ENCODE results near the gene PTGFRN. TPM values are rescaled to one million over a fixed set of nuclear protein-coding genes. Genes with fewer than 3 reads are reported as not detected.

Gene PTGFRN
- total RNA-seq, 5 donors from 2014 or later (not counting 1 experiment from before 2014, with no cell fraction given) = 0.53 to 0.79 (median 0.63) TPM

GRCh38 chr1:116986421-116987255 is 76.9 kb downstream of the PTGFRN start:
- peaks cover 42 to 55% (median 43%) of the 10 kb centered on the region in 3 donors for H3K4me1 Mint-ChIP-seq
- peak in 24 of 35 experiments; percentile 3 to 57 (median 26) for DNase-seq
- Histone ChIP-seq H3K27ac (ENCODE audit: low read length) (peak overlapping the region; percentile 81), H3K4me3 (ENCODE audit: control insufficient read depth in 1 of 2, extremely low read depth in 1 of 2, low read length in 1 of 2) (peak overlapping the region; percentile 43 to 64), H3K9me3 (no peaks in the 10 kb centered on the region), H3K36me3 (ENCODE audit: control insufficient read depth in 2 of 2, extremely low read depth in 1 of 2, insufficient read depth in 1 of 2, low read length in 1 of 2) (no peaks in the 10 kb centered on the region), H3K27me3 (replicated peaks in 1 of 2; ENCODE audit: control insufficient read depth in 2 of 2, extremely low read depth in 1 of 2, insufficient read depth in 2 of 2, low read length in 1 of 2) (peaks cover 0 to 3% of the 10 kb centered on the region in 2 experiments), H3K4me1 (ENCODE audit: control insufficient read depth in 1 of 2, extremely low read depth in 1 of 2, insufficient read depth in 2 of 2, low read length in 2 of 2) (peaks cover 37 to 65% of the 10 kb centered on the region in 2 experiments)
- no peaks in the 10 kb centered on the region for H3K9me3 Mint-ChIP-seq
- peak; percentile 60 to 65 (median 64) for ATAC-seq (replicated peaks in 1 of 4)
- no peaks in the 10 kb centered on the region for H3K27me3 Mint-ChIP-seq
- H3K4me3 Mint-ChIP-seq = peak overlapping the region; percentile 82 to 88 (median 84)
- ChIA-PET POLR2A (interaction anchor here (0.6 to 1.5 kb wide), 4 partner anchors 23 to 130 kb away, joined by 3 to 7 read pairs (median 4); partner anchors contain the start of gene TTF2 (in 1 of the 2)), CTCF (interaction anchor here in 1 of 2 donors (0.6 to 1.2 kb wide), 3 partner anchors 70 to 671 kb away, joined by 3 to 5 read pairs (median 3); partner anchors contain the start of gene TTF2)
- H3K27ac Mint-ChIP-seq = peak overlapping the region; percentile 98
- no peaks in the 10 kb centered on the region for H3K36me3 Mint-ChIP-seq
- 0% methylated on average over 3 of the region's 29 CpGs for WGBS (ENCODE audit: insufficient coverage)

DNA sequence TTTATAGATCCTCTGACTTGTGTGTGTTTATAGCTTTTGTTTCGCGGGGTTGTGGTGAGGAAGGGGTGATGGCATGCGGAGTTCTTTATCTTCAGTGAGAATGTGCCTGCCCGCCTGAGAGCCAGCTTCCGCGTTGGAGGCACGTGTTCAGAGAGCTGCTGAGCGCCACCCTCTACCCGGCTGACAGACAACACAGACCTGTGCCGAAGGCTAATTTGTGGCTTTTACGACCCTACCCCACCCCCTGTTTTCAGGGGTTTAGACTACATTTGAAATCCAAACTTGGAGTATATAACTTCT is 77.5 kb downstream of the PTGFRN start:
- H3K4me3 ChIP-seq (ENCODE audit: control insufficient read depth in 1 of 2, extremely low read depth in 1 of 2, low read length in 1 of 2) = peak overlapping the region; percentile 43 to 64
- ATAC-seq (replicated peaks in 1 of 4) (peak; percentile 92 to 95 (median 93)), DNase-seq (peak; percentile 53 to 83 (median 72))
- POLR2A ChIA-PET = interaction anchor here (0.6 to 1.5 kb wide), 3 partner anchors 22 to 73 kb away, joined by 3 to 7 read pairs (median 5); partner anchors contain the start of gene TTF2 (in 1 of the 2)
- H3K27me3 ChIP-seq (replicated peaks in 1 of 2; ENCODE audit: control insufficient read depth in 2 of 2, extremely low read depth in 1 of 2, insufficient read depth in 2 of 2, low read length in 1 of 2) = peaks cover 0 to 3% of the 10 kb centered on the region in 2 experiments
- CTCF ChIA-PET = interaction anchor here in 1 of 2 donors (0.6 to 1.2 kb wide), 2 partner anchors 70 to 671 kb away, joined by 3 to 5 read pairs; no protein-coding TSS in a partner anchor
- WGBS (ENCODE audit: insufficient coverage) = 13% methylated on average over 5 of the region's 11 CpGs
- peaks cover 48 to 59% (median 48%) of the 10 kb centered on the region in 3 donors for H3K4me1 Mint-ChIP-seq
- no peaks in the 10 kb centered on the region for H3K36me3 ChIP-seq (ENCODE audit: control insufficient read depth in 2 of 2, extremely low read depth in 1 of 2, insufficient read depth in 1 of 2, low read length in 1 of 2)
- H3K9me3 ChIP-seq = no peaks in the 10 kb centered on the region
- peak overlapping the region; percentile 98 for H3K27ac Mint-ChIP-seq
- peaks cover 42 to 71% of the 10 kb centered on the region in 2 experiments for H3K4me1 ChIP-seq (ENCODE audit: control insufficient read depth in 1 of 2, extremely low read depth in 1 of 2, insufficient read depth in 2 of 2, low read length in 2 of 2)
- no peaks in the 10 kb centered on the region for H3K27me3 Mint-ChIP-seq
- no peaks in the 10 kb centered on the region for H3K36me3 Mint-ChIP-seq
- H3K27ac ChIP-seq (ENCODE audit: low read length) = peak overlapping the region; percentile 81
- no peaks in the 10 kb centered on the region for H3K9me3 Mint-ChIP-seq
- peak overlapping the region; percentile 82 to 88 (median 84) for H3K4me3 Mint-ChIP-seq

- Histone ChIP-seq H3K4me3 (ENCODE audit: control insufficient read depth in 1 of 2, extremely low read depth in 1 of 2, low read length in 1 of 2) (no peak overlapping the region), H3K36me3 (ENCODE audit: control insufficient read depth in 2 of 2, extremely low read depth in 1 of 2, insufficient read depth in 1 of 2, low read length in 1 of 2) (no peaks in the 10 kb centered on the region), H3K27ac (ENCODE audit: low read length) (peak overlapping the region; percentile 81), H3K4me1 (ENCODE audit: control insufficient read depth in 1 of 2, extremely low read depth in 1 of 2, insufficient read depth in 2 of 2, low read length in 2 of 2) (peaks cover 42 to 71% of the 10 kb centered on the region in 2 experiments), H3K9me3 (no peaks in the 10 kb centered on the region), H3K27me3 (replicated peaks in 1 of 2; ENCODE audit: control insufficient read depth in 2 of 2, extremely low read depth in 1 of 2, insufficient read depth in 2 of 2, low read length in 1 of 2) (peaks cover 0 to 3% of the 10 kb centered on the region in 2 experiments)
- ATAC-seq (replicated peaks in 1 of 4) (no peak), DNase-seq (no peak)
- H3K4me3 Mint-ChIP-seq = peak overlapping the region in 1 of 3 donors; percentile 88
- peaks cover 50 to 59% (median 55%) of the 10 kb centered on the region in 3 donors for H3K4me1 Mint-ChIP-seq
- peak overlapping the region; percentile 98 for H3K27ac Mint-ChIP-seq
- POLR2A ChIA-PET = no interaction called here
- no peaks in the 10 kb centered on the region for H3K9me3 Mint-ChIP-seq
- H3K27me3 Mint-ChIP-seq = no peaks in the 10 kb centered on the region
- CTCF ChIA-PET = interaction anchor here in 1 of 2 donors (0.6 kb wide), 1 partner anchor 194 kb away, joined by 3 read pairs; no protein-coding TSS in a partner anchor
- WGBS (ENCODE audit: insufficient coverage) = 100% methylated on average over 3 of the region's 7 CpGs
- H3K36me3 Mint-ChIP-seq = no peaks in the 10 kb centered on the region
Observed at GRCh38 chr1:116988248-116988647, 78.5 kb downstream of the PTGFRN start.

DNA sequence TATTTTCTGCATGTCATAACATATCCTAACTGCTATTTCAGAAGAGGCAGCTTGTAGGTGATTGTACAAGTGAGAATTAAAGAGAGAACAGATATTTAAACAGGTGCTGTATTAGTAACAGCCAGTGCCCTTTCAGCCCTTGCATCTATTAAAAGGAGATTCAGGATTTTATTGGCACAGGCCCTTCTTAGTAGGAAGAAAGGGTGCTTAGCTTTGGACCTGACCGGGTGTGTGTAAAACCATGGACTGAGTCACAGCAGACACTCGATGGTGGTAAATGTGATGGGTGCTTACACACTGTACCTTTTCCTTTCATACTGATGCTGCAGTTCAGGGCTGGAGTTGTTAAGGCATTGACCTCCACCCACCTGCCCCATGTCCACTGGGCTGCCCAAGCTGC is 79.2 kb downstream of the PTGFRN start:
- WGBS (ENCODE audit: insufficient coverage) = no CpG with 5 or more reads among the region's 2 CpGs
- Mint-ChIP-seq H3K4me3 (no peak overlapping the region), H3K27me3 (no peaks in the 10 kb centered on the region), H3K4me1 (peaks cover 50 to 58% (median 55%) of the 10 kb centered on the region in 3 donors), H3K36me3 (no peaks in the 10 kb centered on the region), H3K27ac (peak overlapping the region in 1 of 2 donors; percentile 98), H3K9me3 (no peaks in the 10 kb centered on the region)
- Histone ChIP-seq H3K27me3 (replicated peaks in 1 of 2; ENCODE audit: control insufficient read depth in 2 of 2, extremely low read depth in 1 of 2, insufficient read depth in 2 of 2, low read length in 1 of 2) (peaks cover 0 to 3% of the 10 kb centered on the region in 2 experiments), H3K36me3 (ENCODE audit: control insufficient read depth in 2 of 2, extremely low read depth in 1 of 2, insufficient read depth in 1 of 2, low read length in 1 of 2) (no peaks in the 10 kb centered on the region), H3K4me3 (ENCODE audit: control insufficient read depth in 1 of 2, extremely low read depth in 1 of 2, low read length in 1 of 2) (no peak overlapping the region), H3K27ac (ENCODE audit: low read length) (no peak overlapping the region), H3K9me3 (no peaks in the 10 kb centered on the region), H3K4me1 (ENCODE audit: control insufficient read depth in 1 of 2, extremely low read depth in 1 of 2, insufficient read depth in 2 of 2, low read length in 2 of 2) (peaks cover 42 to 66% of the 10 kb centered on the region in 2 experiments)
- ChIA-PET POLR2A (no interaction called here), CTCF (no interaction called here)
- DNase-seq (no peak), ATAC-seq (replicated peaks in 1 of 4) (no peak)

DNA sequence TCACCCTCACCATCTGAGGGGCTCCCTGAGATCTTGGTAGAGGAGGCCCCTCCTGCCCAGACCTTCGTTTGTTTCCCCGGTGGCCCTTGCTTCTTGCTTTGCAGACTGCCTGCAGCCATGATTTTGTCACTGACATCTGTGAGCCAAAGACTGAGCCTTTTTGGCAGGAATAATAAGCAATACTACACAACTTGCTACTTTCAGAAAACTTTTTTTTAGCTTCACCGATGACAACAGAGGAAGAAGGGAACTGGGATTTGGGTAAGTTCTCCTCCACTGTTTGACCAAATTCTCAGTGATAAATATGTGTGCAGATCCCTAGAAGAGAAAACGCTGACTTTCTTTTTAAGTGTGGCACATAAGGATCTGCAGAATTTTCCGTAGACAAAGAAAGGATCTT is 80.1 kb downstream of the PTGFRN start:
- DNase-seq (no peak), ATAC-seq (replicated peaks in 1 of 4) (no peak)
- WGBS (ENCODE audit: insufficient coverage) = 100% methylated on average over 2 of the region's 5 CpGs
- Histone ChIP-seq H3K27me3 (replicated peaks in 1 of 2; ENCODE audit: control insufficient read depth in 2 of 2, extremely low read depth in 1 of 2, insufficient read depth in 2 of 2, low read length in 1 of 2) (peaks cover 0 to 3% of the 10 kb centered on the region in 2 experiments), H3K4me3 (ENCODE audit: control insufficient read depth in 1 of 2, extremely low read depth in 1 of 2, low read length in 1 of 2) (no peak overlapping the region), H3K36me3 (ENCODE audit: control insufficient read depth in 2 of 2, extremely low read depth in 1 of 2, insufficient read depth in 1 of 2, low read length in 1 of 2) (no peaks in the 10 kb centered on the region), H3K9me3 (no peaks in the 10 kb centered on the region), H3K27ac (ENCODE audit: low read length) (no peak overlapping the region), H3K4me1 (ENCODE audit: control insufficient read depth in 1 of 2, extremely low read depth in 1 of 2, insufficient read depth in 2 of 2, low read length in 2 of 2) (peaks cover 35 to 57% of the 10 kb centered on the region in 2 experiments)
- Mint-ChIP-seq H3K4me3 (no peak overlapping the region), H3K27ac (no peak overlapping the region), H3K9me3 (no peaks in the 10 kb centered on the region), H3K27me3 (no peaks in the 10 kb centered on the region), H3K36me3 (no peaks in the 10 kb centered on the region), H3K4me1 (peaks cover 45 to 49% (median 48%) of the 10 kb centered on the region in 3 donors)
- CTCF ChIA-PET = no interaction called here
- POLR2A ChIA-PET = no interaction called here

DNA sequence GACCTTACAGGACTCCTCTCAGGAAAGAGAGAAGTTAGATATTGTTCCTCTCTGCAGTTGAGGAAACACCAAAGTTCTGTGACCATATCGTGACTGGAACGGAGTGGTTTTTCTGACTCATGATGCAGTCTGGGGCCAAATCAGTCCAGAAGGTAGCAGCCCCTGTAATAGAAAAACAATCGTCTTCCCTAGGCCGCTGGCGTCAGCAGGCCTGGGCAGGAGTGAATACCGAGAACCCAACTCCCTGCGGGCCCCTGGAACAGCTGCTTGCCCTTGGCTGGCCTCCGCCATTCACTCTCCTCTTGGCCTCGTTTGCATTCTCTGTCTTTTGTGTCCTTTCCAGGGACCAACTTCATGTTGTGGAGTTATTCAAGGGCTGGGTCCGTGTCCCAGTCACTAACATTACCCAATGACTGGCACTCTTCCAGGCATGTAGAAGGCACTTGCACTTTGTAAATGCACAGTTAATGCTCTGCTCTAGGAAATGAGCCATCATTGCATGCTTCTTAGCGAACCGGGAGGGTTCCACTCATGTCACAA is 81.0 kb downstream of the PTGFRN start:
- Histone ChIP-seq H3K4me1 (ENCODE audit: control insufficient read depth in 1 of 2, extremely low read depth in 1 of 2, insufficient read depth in 2 of 2, low read length in 2 of 2) (peaks cover 32 to 53% of the 10 kb centered on the region in 2 experiments), H3K9me3 (no peaks in the 10 kb centered on the region), H3K36me3 (ENCODE audit: control insufficient read depth in 2 of 2, extremely low read depth in 1 of 2, insufficient read depth in 1 of 2, low read length in 1 of 2) (no peaks in the 10 kb centered on the region), H3K27me3 (replicated peaks in 1 of 2; ENCODE audit: control insufficient read depth in 2 of 2, extremely low read depth in 1 of 2, insufficient read depth in 2 of 2, low read length in 1 of 2) (peaks cover 0 to 3% of the 10 kb centered on the region in 2 experiments), H3K4me3 (ENCODE audit: control insufficient read depth in 1 of 2, extremely low read depth in 1 of 2, low read length in 1 of 2) (no peak overlapping the region), H3K27ac (ENCODE audit: low read length) (no peak overlapping the region)
- Mint-ChIP-seq H3K9me3 (no peaks in the 10 kb centered on the region), H3K4me1 (peaks cover 45 to 49% (median 48%) of the 10 kb centered on the region in 3 donors), H3K4me3 (no peak overlapping the region), H3K27me3 (no peaks in the 10 kb centered on the region), H3K27ac (peak overlapping the region in 1 of 2 donors; percentile 11), H3K36me3 (no peaks in the 10 kb centered on the region)
- WGBS (ENCODE audit: insufficient coverage) = 96% methylated on average over 10 of the region's 12 CpGs
- DNase-seq (no peak), ATAC-seq (replicated peaks in 1 of 4) (no peak)
- POLR2A ChIA-PET = no interaction called here
- CTCF ChIA-PET = no interaction called here

Data from T-cell (primary cell).